Measurements from ENCODE around the gene XPO1.
A peak's percentile ranks its signal among the peaks of the same experiment; 100 is the strongest.
"Not testable (repeated sequence)": the region's sequence is repeated elsewhere in the genome, so short reads cannot be mapped to it uniquely, and the experiment has no call there.

The XPO1 gene

GRCh38 chr2:61463769-61464475, 74.2 kb downstream of the XPO1 start:
- no peak for DNase-seq

GRCh38 chr2:61461404-61461803, 76.8 kb downstream of the XPO1 start:
- no peak for DNase-seq

GRCh38 chr2:61460163-61460562, 78.0 kb downstream of the XPO1 start:
- no peak for DNase-seq

- DNase-seq, result no peak
Measured at GRCh38 chr2:61456746-61457420, 81.3 kb downstream of the XPO1 start.

GRCh38 chr2:61456070-61456745, 81.9 kb downstream of the XPO1 start:
- DNase-seq, result no peak

GRCh38 chr2:61454972-61455371, 83.2 kb downstream of the XPO1 start:
- DNase-seq, result not testable (repeated sequence)

- DNase-seq, result no peak
Measured at GRCh38 chr2:61454383-61454782, 83.8 kb downstream of the XPO1 start.

GRCh38 chr2:61452392-61452791, 85.8 kb downstream of the XPO1 start:
- DNase-seq, result no peak

GRCh38 chr2:61451178-61451577, 87.0 kb downstream of the XPO1 start:
- DNase-seq, result no peak

- peak; percentile 46 for DNase-seq
Measured at GRCh38 chr2:61450144-61450543, 88.0 kb downstream of the XPO1 start.

- DNase-seq, result no peak
Measured at GRCh38 chr2:61448229-61448628, 89.9 kb downstream of the XPO1 start.

GRCh38 chr2:61446971-61447370, 91.2 kb downstream of the XPO1 start:
- not testable (repeated sequence) for DNase-seq

- peak; percentile 15 for DNase-seq
Measured at GRCh38 chr2:61443342-61444041, 94.7 kb downstream of the XPO1 start.

- no peak for DNase-seq
Measured at GRCh38 chr2:61439241-61440002, 98.7 kb downstream of the XPO1 start.

GRCh38 chr2:61438670-61439069, 99.5 kb downstream of the XPO1 start:
- no peak for DNase-seq

GRCh38 chr2:61437170-61437569, 101.0 kb downstream of the XPO1 start:
- DNase-seq, result no peak

- DNase-seq, result no peak
Measured at GRCh38 chr2:61436092-61436491, 102.1 kb downstream of the XPO1 start.

GRCh38 chr2:61435291-61435690, 102.9 kb downstream of the XPO1 start:
- DNase-seq, result no peak

- DNase-seq, result no peak
Measured at GRCh38 chr2:61434314-61434713, 103.8 kb downstream of the XPO1 start.

GRCh38 chr2:61433606-61434005, 104.5 kb downstream of the XPO1 start:
- no peak for DNase-seq

- no peak for DNase-seq
Measured at GRCh38 chr2:61432990-61433389, 105.2 kb downstream of the XPO1 start.

- DNase-seq, result no peak
Measured at GRCh38 chr2:61431345-61431744, 106.8 kb downstream of the XPO1 start.

Data from CD4-positive, alpha-beta T cell treated with Interleukin-4 for 4 hours (primary cell).